ENCODE data around the gene BNC2.

Gene BNC2

DNA sequence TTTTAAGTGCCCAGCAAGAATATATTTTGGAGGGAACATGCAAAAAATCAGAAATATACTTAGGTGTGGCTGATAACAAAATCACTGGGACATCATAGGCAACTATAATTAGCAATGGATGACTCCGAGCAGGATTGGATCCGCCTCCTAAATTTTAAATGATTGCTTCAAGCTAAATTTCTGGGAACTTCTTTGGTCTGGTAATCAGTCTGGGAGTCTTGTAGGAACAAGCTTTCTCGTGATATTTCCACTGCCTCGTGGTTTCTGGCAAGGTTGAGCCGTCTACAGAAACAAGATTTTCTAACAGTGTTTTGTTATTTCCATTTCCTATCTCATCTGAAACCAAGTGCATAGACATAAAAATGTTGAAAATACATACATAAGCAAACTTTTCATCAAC, 232.6 kb downstream of the BNC2 start:
- Histone ChIP-seq H3K9me3 (ENCODE audit: control insufficient read depth, insufficient read depth, low read depth, low read length) (no peaks in the 10 kb centered on the region), H3K4me3 (ENCODE audit: low read depth, low read length) (no peak overlapping the region), H3K36me3 (ENCODE audit: control insufficient read depth in 2 of 2, insufficient read depth in 1 of 2, low read length in 2 of 2) (no peaks in the 10 kb centered on the region), H3K27ac (ENCODE audit: extremely low read depth, low read depth, low read length) (no peak overlapping the region), H3K4me1 (ENCODE audit: control insufficient read depth, insufficient read depth, low read length) (no peaks in the 10 kb centered on the region)
- TF ChIP-seq ZSCAN23 (tag by site-specific recombination; IDR thresholded peaks at IDR 0.05), result no peak
- TF ChIP-seq SETDB1 (IDR thresholded peaks at IDR 0.05; ENCODE audit: insufficient read length, low read length), result no peak
- no peak for TF ChIP-seq ZNF843 (tag by site-specific recombination; IDR thresholded peaks at IDR 0.05)
- no peak for TF ChIP-seq ZNF777 (tag by site-specific recombination; IDR thresholded peaks at IDR 0.05; ENCODE audit: borderline replicate concordance)
- TF ChIP-seq YY1 (tag by site-specific recombination; IDR thresholded peaks at IDR 0.05), result no peak
- POLR2A ChIA-PET, result no interaction called here
- CTCF ChIA-PET, result interaction anchor here (0.5 kb wide), 1 partner anchor 1617 kb away, joined by 3 read pairs; no protein-coding TSS in a partner anchor

DNA sequence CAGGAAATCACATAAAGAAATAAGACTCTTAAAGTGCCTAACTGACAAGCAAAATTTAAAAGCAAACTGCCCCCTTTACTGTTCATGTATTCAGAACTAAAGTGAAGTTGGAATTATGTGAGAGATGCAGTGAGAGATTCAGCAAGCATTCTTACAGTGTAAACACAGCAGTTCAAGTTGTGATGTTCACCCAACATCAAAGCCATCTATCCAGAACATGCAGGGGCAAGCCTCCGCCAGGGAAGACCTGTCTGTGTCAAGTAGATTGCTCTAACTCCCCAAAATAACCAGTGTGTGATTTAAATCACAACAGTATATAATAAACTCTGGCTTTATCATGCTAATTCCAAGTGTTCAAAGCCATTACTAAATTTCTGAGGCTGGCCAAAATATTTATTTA, 233.3 kb downstream of the BNC2 start:
- CTCF ChIA-PET, result interaction anchor here (0.6 kb wide), 2 partner anchors 56 to 1501 kb away, joined by 3 to 5 read pairs; no protein-coding TSS in a partner anchor
- TF ChIP-seq ZNF670 (tag by site-specific recombination; IDR thresholded peaks at IDR 0.05; ENCODE audit: low read depth) (no peak), ZNF571 (tag by site-specific recombination; IDR thresholded peaks at IDR 0.05) (no peak), ZBTB1 (tag by site-specific recombination; IDR thresholded peaks at IDR 0.05) (no peak), ZNF514 (tag by site-specific recombination; IDR thresholded peaks at IDR 0.05) (no peak)
- no peak overlapping the region for H3K27ac ChIP-seq (ENCODE audit: extremely low read depth, low read depth, low read length)
- POLR2A ChIA-PET, result interaction anchor here (0.6 kb wide), 1 partner anchor 244 kb away, joined by 5 read pairs; no protein-coding TSS in a partner anchor
- no peaks in the 10 kb centered on the region for H3K4me1 ChIP-seq (ENCODE audit: control insufficient read depth, insufficient read depth, low read length)
- no peaks in the 10 kb centered on the region for H3K36me3 ChIP-seq (ENCODE audit: control insufficient read depth in 2 of 2, insufficient read depth in 1 of 2, low read length in 2 of 2)
- H3K9me3 ChIP-seq (ENCODE audit: control insufficient read depth, insufficient read depth, low read depth, low read length), result no peaks in the 10 kb centered on the region
- no peak overlapping the region for H3K4me3 ChIP-seq (ENCODE audit: low read depth, low read length)

DNA sequence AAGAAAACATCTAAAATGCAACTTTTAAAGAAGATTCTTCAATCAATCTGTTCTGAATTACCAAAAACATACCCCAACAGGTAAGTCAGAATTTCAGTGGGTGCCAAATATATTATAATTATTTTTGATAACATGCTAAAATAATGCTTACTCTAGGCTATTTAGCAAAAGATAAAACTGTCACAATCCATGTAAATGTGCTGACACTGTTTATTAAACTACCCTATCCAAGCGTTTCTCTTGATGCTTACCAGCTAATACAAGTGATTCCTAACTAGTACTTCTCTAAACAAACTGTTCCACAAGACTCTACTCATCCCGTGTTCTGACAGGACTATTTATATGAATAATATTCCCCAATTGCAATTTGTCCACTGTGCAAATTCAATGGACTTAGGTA, 236.7 kb downstream of the BNC2 start:
- TF ChIP-seq ZNF514 (tag by site-specific recombination; IDR thresholded peaks at IDR 0.05) (no peak), EGR2 (tag by site-specific recombination; IDR thresholded peaks at IDR 0.05; ENCODE audit: low read depth) (no peak), BCL11B (tag by site-specific recombination; IDR thresholded peaks at IDR 0.05; ENCODE audit: low read depth) (no peak), ZNF248 (tag by site-specific recombination; IDR thresholded peaks at IDR 0.05) (no peak), ZBTB1 (tag by site-specific recombination; IDR thresholded peaks at IDR 0.05) (no peak), ZNF266 (tag by site-specific recombination; IDR thresholded peaks at IDR 0.05; ENCODE audit: low read depth) (no peak), ZNF548 (tag by site-specific recombination; IDR thresholded peaks at IDR 0.05) (no peak)
- TF ChIP-seq, protein P1, sequence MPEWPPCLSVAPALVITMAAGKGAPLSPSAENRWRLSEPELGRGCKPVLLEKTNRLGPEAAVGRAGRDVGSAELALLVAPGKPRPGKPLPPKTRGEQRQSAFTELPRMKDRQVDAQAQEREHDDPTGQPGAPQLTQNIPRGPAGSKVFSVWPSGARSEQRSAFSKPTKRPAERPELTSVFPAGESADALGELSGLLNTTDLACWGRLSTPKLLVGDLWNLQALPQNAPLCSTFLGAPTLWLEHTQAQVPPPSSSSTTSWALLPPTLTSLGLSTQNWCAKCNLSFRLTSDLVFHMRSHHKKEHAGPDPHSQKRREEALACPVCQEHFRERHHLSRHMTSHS (tag by site-specific recombination; IDR thresholded peaks at IDR 0.05), result no peak
- TF ChIP-seq, protein P2, sequence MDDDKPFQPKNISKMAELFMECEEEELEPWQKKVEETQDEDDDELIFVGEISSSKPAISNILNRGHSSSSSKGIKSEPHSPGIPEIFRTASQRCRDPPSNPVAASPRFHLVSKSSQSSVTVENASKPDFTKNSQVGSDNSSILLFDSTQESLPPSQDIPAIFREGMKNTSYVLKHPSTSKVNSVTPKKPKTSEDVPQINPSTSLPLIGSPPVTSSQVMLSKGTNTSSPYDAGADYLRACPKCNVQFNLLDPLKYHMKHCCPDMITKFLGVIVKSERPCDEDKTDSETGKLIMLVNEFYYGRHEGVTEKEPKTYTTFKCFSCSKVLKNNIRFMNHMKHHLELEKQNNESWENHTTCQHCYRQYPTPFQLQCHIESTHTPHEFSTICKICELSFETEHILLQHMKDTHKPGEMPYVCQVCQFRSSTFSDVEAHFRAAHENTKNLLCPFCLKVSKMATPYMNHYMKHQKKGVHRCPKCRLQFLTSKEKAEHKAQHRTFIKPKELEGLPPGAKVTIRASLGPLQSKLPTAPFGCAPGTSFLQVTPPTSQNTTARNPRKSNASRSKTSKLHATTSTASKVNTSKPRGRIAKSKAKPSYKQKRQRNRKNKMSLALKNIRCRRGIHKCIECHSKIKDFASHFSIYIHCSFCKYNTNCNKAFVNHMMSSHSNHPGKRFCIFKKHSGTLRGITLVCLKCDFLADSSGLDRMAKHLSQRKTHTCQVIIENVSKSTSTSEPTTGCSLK (tag by site-specific recombination; IDR thresholded peaks at IDR 0.05), result no peak
- no peak overlapping the region for H3K27ac ChIP-seq (ENCODE audit: extremely low read depth, low read depth, low read length)
- ChIA-PET CTCF (interaction anchor here (0.6 to 0.7 kb wide), 2 partner anchors 11 to 1422 kb away, joined by 3 to 7 read pairs; no protein-coding TSS in a partner anchor), POLR2A (no interaction called here)
- no peaks in the 10 kb centered on the region for H3K36me3 ChIP-seq (ENCODE audit: control insufficient read depth in 2 of 2, insufficient read depth in 1 of 2, low read length in 2 of 2)
- no peak overlapping the region for H3K4me3 ChIP-seq (ENCODE audit: low read depth, low read length)
- H3K9me3 ChIP-seq (ENCODE audit: control insufficient read depth, insufficient read depth, low read depth, low read length), result no peaks in the 10 kb centered on the region
- H3K4me1 ChIP-seq (ENCODE audit: control insufficient read depth, insufficient read depth, low read length), result no peaks in the 10 kb centered on the region

DNA sequence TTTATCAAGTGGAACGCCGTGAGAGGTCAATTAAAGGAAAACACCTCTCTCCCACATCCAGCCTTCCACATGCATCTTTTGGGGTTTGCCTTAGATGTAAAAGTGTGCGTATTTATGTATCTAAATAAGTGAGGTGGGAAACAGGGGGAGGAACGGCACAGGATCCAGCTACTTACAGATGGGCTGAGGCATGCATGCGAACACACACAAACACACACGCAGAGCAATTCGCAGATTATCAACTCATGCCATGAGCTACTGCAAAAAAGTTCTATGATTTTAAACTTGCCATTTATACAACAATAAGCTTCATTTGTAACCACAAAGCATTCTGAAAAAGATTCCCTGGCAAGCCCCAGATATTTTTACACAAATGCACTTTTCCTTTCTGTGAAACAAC, 242.1 kb downstream of the BNC2 start:
- H3K4me1 ChIP-seq (ENCODE audit: control insufficient read depth, insufficient read depth, low read length), result peaks cover 6% of the 10 kb centered on the region; the same call in 1 of the 2 replicates
- POLR2A ChIA-PET, result no interaction called here
- TF ChIP-seq ZNF138 (tag by site-specific recombination; IDR thresholded peaks at IDR 0.05; ENCODE audit: borderline replicate concordance) (no peak), ZNF843 (tag by site-specific recombination; IDR thresholded peaks at IDR 0.05) (no peak), ZNF514 (tag by site-specific recombination; IDR thresholded peaks at IDR 0.05) (no peak), KLF9 (tag by site-specific recombination; IDR thresholded peaks at IDR 0.05; ENCODE audit: low read depth) (no peak), KLF8 (tag by site-specific recombination; IDR thresholded peaks at IDR 0.05) (no peak), ZBTB17 (tag by site-specific recombination; IDR thresholded peaks at IDR 0.05) (no peak), ZNF133 (tag by site-specific recombination; IDR thresholded peaks at IDR 0.05) (no peak), ZNF10 (tag by site-specific recombination; IDR thresholded peaks at IDR 0.05) (no peak), ZNF416 (tag by site-specific recombination; IDR thresholded peaks at IDR 0.05) (no peak), ZNF121 (tag by site-specific recombination; IDR thresholded peaks at IDR 0.05) (no peak), GLI2 (tag by site-specific recombination; IDR thresholded peaks at IDR 0.05; ENCODE audit: borderline replicate concordance, low read depth) (no peak), ZNF19 (tag by site-specific recombination; IDR thresholded peaks at IDR 0.05; ENCODE audit: low read depth) (no peak), YY1 (tag by site-specific recombination; IDR thresholded peaks at IDR 0.05) (no peak), ZNF830 (tag by site-specific recombination; IDR thresholded peaks at IDR 0.05; ENCODE audit: low read depth) (no peak), SCRT2 (tag by site-specific recombination; IDR thresholded peaks at IDR 0.05) (no peak)

More for the DNA sequence above, 242.1 kb downstream of the BNC2 start:
- Histone ChIP-seq H3K27ac (ENCODE audit: extremely low read depth, low read depth, low read length) (no peak overlapping the region), H3K36me3 (ENCODE audit: control insufficient read depth in 2 of 2, insufficient read depth in 1 of 2, low read length in 2 of 2) (no peaks in the 10 kb centered on the region), H3K4me3 (ENCODE audit: low read depth, low read length) (no peak overlapping the region), H3K9me3 (ENCODE audit: control insufficient read depth, insufficient read depth, low read depth, low read length) (no peaks in the 10 kb centered on the region)
- CTCF ChIA-PET, result interaction anchor here (0.5 kb wide), 1 partner anchor 452 kb away, joined by 3 read pairs; no protein-coding TSS in a partner anchor

All from HEK293 (cell line).